ENCODE results near the gene TRPM3.

DNA sequence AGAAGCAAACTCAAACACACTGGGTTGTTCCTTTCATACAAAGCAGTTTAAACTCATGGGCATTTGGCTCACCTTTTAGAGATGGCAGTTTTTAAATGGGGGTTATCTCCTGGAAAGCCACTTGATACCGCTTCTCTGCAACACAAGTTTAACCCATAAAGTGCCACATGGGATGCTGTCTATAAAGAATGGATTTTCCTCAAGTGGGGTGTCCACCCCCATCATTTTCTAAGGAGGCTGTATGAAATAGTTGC lies 528 bp upstream of the TRPM3 start:
- TF ChIP-seq, protein P1, sequence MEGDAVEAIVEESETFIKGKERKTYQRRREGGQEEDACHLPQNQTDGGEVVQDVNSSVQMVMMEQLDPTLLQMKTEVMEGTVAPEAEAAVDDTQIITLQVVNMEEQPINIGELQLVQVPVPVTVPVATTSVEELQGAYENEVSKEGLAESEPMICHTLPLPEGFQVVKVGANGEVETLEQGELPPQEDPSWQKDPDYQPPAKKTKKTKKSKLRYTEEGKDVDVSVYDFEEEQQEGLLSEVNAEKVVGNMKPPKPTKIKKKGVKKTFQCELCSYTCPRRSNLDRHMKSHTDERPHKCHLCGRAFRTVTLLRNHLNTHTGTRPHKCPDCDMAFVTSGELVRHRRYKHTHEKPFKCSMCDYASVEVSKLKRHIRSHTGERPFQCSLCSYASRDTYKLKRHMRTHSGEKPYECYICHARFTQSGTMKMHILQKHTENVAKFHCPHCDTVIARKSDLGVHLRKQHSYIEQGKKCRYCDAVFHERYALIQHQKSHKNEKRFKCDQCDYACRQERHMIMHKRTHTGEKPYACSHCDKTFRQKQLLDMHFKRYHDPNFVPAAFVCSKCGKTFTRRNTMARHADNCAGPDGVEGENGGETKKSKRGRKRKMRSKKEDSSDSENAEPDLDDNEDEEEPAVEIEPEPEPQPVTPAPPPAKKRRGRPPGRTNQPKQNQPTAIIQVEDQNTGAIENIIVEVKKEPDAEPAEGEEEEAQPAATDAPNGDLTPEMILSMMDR (IDR thresholded peaks at IDR 0.05; ENCODE audit: insufficient read depth, low read length), result no peak
- TF ChIP-seq POLR2AphosphoS5 (IDR thresholded peaks at IDR 0.05; ENCODE audit: low read depth) (no peak), GABPA (IDR thresholded peaks at IDR 0.05; ENCODE audit: low read depth) (no peak)
- TF ChIP-seq, protein P2, sequence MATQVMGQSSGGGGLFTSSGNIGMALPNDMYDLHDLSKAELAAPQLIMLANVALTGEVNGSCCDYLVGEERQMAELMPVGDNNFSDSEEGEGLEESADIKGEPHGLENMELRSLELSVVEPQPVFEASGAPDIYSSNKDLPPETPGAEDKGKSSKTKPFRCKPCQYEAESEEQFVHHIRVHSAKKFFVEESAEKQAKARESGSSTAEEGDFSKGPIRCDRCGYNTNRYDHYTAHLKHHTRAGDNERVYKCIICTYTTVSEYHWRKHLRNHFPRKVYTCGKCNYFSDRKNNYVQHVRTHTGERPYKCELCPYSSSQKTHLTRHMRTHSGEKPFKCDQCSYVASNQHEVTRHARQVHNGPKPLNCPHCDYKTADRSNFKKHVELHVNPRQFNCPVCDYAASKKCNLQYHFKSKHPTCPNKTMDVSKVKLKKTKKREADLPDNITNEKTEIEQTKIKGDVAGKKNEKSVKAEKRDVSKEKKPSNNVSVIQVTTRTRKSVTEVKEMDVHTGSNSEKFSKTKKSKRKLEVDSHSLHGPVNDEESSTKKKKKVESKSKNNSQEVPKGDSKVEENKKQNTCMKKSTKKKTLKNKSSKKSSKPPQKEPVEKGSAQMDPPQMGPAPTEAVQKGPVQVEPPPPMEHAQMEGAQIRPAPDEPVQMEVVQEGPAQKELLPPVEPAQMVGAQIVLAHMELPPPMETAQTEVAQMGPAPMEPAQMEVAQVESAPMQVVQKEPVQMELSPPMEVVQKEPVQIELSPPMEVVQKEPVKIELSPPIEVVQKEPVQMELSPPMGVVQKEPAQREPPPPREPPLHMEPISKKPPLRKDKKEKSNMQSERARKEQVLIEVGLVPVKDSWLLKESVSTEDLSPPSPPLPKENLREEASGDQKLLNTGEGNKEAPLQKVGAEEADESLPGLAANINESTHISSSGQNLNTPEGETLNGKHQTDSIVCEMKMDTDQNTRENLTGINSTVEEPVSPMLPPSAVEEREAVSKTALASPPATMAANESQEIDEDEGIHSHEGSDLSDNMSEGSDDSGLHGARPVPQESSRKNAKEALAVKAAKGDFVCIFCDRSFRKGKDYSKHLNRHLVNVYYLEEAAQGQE (IDR thresholded peaks at IDR 0.05; ENCODE audit: insufficient replicate concordance, low read depth), result no peak
